Measurements from ENCODE around the gene ZNF428.

- no peak for TF ChIP-seq EZH2 (IDR thresholded peaks at IDR 0.05; ENCODE audit: insufficient read depth, low read length)
- no peak for TF ChIP-seq CTCF (IDR thresholded peaks at IDR 0.05; ENCODE audit: insufficient read depth, low read depth, low read length)
Measured at GRCh38 chr19:43622070-43622469, 2.6 kb upstream of the ZNF428 start.

Data from astrocyte (in vitro differentiated cells and primary cell).